Activated CD4-positive, alpha-beta T cell treated with anti-CD3 and anti-CD28 coated beads, Interleukin-2, amount 50 U/mL, for 1 hour (primary cell): ENCODE measurements around the gene POLR2B.
"Not testable (repeated sequence)": the region's sequence is repeated elsewhere in the genome, so short reads cannot be mapped to it uniquely, and the experiment has no call there.

Experiments
- DNase-seq: peaks from one replicate; pipeline ENCODE4 v3.0.0-alpha.2; 2020

The POLR2B gene

DNA sequence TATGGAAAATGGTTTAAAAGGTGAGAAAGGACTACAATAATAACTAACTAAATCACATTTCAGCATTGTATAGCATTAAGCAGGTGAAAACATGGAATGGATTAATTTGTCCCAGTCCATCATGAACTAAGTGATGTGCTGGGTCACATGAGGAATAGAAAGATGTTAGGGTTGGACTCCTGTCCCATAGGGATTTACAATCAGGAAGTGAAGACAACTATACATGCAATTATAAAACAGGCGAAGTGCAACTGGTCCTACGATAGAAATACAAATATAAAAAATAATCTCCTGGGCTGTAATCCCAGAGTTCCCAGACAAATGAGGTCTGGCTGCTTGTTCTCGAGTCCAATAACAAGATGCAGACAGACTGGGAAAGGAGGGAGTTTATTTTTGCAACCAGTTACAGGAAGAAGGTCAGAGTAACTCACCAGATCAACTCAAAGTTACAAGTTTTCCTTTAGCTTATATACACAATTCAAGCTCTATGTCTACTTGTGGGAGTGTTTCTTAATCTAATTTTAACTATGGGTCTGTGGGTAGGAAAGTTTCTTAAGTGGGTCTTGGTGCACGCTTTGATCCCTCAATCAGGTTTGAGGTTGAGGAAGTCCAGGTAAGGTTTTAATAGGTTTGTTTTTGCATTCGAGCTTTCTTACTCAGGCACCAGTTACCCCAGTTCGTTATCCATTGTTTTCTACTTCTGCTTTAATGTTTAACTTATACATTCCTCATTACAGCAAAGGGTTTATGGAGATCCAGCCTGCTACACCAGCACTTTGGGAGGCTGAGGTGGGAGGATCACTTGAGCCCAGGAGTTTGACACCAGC is 81.4 kb downstream of the POLR2B start:
- no peak for DNase-seq

DNA sequence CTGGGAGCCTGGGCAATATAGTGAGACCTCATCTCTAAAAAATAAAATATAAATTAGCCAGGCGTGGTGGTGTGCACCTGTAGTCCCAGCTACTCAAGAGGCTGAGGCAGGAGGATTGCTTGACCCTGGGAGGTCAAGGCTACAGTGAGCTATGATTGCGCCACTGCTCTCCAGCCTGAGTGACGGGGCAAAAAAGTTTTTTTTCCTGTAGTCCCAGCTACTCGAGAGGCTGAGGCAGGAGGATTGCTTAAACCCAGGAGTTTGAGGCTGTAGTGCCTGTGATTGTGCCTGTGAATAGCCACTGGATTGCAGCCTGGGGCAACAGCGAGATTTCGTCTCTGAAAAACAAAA is 82.0 kb downstream of the POLR2B start:
- DNase-seq, result not testable (repeated sequence)

DNA sequence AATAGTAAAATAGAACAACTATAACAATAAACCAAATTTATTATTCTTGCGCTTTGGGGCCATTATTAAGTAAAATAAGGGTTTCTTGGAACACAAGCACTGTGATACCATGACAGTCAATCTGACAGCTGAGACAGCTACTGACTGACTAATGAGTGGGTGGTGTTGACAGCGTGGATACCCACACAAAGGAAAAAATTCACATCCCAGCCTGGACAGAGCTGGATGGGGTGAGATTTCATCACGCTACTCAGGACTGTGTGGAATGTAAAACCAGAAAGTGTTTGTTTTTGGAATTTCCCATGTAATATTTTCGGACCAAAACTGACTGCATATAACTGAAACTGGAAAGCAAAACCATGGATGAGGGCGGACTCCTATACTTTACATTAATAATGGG is 82.7 kb downstream of the POLR2B start:
- DNase-seq, result no peak

DNA sequence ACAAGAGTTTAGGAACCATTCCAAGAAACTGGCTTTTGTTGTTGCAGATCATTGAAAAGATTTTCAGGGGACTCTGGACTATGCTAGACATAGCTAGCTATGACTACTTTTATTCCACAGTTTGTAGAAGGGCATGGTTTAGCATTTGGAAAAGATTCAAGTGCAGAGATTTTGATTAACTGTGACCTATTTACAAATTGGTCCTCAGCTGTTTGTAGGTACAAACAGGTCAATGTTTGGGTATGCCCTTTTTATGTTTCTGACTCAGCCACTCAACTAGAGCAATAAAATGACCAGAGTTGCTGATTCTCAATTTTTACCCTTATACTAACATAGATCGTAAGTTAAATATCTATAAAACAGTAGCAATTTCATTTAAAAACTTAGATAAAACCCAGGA is 84.8 kb downstream of the POLR2B start:
- no peak for DNase-seq

DNA sequence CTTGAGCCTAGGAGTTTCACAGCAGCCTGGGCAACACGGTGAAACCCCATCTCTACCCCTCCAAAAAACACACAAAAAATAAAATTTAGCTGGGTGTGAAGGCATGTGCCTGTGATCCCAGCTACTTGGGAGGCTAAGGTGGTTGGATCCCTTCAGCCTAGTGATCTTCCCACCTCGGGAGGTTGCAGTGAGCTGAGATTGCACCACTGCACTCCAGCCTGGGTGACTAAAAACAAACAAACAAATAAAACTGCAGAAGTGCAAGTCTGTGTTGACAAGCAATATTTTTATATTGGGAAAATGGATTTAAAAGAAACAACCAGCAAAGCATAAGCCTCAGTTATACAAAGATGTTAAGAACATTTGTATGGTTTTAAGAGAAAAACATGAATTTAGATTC is 85.4 kb downstream of the POLR2B start:
- no peak for DNase-seq

DNA sequence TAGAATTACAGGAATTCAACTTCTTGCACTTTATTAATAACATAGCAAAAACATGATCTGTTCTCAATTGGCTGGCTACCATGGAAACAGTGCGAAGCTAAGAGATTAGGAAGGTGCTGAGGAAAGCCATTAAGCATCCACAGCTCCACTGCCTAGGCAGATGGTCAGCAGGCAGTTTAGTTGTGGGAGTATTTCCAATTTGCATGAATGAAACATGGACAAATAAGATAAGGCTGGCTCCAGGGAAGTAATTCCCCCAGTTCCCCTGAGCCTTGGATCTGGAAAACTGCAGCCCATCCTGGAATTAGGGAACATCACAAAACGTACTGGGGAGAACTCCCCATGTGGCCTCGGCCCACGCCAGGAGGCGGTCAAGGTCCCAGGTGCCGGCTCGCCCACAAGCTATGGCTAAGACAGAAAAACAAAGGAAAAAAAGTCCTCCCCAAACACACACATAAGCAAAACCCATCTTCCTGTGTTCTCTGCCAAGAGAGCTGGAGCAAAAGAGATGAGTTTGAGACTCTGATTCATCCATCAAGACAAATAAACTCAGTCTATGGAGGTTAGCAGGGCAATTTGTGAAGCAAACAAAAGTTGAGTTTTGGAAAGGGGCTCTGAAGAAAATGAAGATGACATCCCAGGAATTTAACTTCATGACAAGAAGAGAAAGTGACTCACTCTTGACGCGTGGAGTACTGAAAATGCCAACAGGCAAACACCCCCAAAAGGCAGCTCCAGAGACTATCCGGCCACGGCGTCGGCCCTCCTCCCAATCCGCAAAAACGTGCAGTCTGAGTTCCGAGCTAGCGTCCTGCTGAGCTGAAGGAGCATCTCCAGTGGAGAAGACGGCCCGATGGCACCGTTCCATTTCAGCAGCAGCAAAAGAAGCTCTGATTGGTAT is 86.4 kb downstream of the POLR2B start:
- DNase-seq, result no peak

- no peak for DNase-seq
Measured at GRCh38 chr4:57065730-57066482, 87.2 kb downstream of the POLR2B start.

GRCh38 chr4:57068237-57068981 is 89.7 kb downstream of the POLR2B start:
- no peak for DNase-seq

DNA sequence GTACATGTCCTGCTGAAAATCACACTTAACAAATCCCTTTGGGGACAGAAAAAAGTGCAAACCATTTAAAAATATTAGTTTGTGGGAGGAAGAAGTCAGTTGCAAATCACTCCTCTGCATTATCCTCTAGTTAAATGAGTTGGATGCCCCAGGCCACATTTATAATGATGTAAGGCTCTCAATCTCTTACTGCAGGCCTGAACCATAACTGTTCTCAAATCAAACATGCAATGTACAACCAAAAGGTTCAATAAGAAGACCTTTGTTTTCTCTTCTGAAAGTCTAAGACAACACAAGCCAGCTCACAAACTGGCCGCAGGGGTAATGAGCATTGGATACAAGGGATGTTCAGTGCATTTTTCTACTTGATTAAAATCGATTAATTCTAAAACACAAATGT is 91.8 kb downstream of the POLR2B start:
- no peak for DNase-seq

DNA sequence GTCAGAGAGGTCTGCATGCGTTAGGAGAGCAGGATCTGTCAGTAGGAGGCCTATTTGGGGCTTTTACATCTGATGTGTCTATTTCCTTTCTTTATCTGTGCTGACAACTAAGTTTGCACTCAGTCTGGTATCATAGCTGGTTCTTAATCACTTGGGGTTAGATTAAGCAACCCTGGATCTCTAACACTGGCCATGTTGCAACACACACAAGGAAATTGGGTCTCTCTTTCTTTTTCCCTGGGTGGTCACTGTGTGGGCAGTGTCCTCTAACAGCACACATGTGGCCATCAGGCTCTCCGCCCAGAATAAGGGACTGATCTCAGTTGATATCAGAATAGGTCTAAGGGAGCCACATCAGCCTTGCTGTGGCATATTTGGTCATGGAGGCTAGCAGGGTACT is 92.6 kb downstream of the POLR2B start:
- DNase-seq, result no peak

DNA sequence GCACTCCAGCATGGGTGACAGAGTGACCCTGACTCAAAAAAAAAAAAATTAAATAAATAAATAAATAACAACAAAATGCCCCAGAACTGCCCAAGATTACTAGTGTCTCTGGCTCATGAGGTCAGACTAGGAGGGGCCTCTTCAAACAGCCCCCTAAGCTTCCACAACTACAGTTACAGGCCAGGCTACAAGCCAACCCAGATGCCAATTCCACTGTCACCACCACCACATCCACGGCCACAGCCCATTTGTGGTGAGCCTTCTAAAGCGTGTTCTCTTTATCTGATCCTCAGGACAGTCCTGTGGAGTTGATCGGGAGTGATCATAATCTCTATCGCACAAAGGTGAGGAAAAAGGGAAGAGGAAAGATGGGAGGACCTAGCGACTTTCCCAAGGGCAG is 94.9 kb downstream of the POLR2B start:
- no peak for DNase-seq

DNA sequence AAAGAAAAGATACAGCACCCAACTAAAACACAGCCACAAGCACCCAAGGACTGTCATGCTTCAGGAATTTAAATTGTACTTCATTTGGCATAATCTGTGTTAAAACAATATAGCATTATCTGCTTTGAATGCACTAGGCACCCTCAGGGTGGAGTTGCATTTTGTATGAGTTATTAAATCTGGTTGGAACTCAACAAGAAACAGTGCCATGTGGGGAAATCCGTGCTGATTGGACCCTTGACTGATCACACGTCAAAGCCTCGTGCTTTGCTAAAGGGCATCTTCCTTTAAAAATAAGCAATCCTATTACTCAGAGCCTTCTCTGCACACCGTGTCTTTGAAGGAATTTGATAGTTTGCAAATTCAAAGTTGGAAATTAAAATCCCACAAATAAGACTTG is 96.0 kb downstream of the POLR2B start:
- no peak for DNase-seq

GRCh38 chr4:57075367-57075766 is 96.7 kb downstream of the POLR2B start:
- no peak for DNase-seq

DNA sequence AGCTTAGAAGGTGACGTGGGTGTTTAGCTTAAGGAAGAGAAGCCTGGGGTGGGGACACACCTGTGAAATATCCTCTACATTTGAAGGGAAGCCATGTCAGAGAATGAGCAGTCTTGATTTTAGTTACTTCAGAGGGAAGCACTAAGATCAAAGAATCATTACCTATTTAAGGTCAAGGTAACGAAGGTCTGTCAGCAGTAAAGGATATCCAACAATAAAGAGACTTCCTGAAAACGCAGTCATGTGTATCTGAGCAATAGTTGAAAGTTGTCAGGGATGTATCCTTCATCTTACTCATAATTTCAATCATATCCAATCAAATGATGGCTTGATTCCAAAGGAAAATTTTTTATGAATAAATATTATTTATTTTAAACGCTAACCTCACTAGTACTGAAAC is 98.0 kb downstream of the POLR2B start:
- no peak for DNase-seq

DNA sequence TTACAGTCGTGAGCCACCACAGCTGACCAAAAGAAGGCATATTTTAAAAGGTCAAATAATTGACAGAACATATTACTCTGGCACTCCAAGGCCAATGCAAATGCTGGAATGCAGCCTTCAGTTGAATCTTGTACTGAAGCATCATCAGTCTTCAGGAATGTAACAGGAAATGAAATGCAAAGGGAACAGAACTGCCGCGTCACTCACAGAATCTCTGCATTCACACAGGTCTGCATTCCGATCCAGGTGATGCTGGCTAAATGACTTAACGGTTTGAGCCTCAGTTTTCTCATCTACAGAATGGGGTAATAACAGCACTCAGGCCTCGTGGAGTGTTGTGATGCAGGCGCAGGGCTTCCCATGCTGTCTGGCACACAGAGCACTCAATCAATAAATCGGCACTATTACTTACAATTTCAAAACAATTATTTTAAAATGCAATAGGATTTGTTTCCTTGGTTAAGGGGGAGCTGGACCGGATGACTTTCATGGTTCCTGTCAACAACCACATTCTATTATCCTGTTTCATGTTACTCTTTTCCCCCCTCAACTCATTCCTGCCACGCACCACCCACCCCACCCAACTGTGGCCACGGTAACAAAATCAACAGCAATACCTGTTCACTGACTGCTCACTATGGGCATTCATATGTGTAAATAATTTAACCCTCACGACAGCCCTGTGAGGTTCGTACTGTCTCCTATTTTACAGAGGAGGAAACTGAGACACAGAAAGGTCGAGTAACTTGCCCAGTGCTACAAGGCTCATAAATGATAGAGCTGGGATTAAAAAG is 99.1 kb downstream of the POLR2B start:
- DNase-seq, result no peak

- no peak for DNase-seq
Measured at GRCh38 chr4:57078685-57079521, 100.2 kb downstream of the POLR2B start.
